BLaER1 (cell line): ENCODE data around the gene FNTB.

Source experiments
- H3K27ac ChIP-seq: shearing (Covaris generic); formaldehyde crosslinking; 2 replicates; pipeline ENCODE4 v1.8.1; 2022
- H3K27me3 ChIP-seq: shearing (Covaris generic); formaldehyde crosslinking; 2 replicates; pipeline ENCODE4 v1.8.1; 2022
- H3K36me3 ChIP-seq: shearing (Covaris generic); formaldehyde crosslinking; 2 replicates; pipeline ENCODE4 v1.8.1; 2022
- H3K4me1 ChIP-seq: shearing (Covaris generic); formaldehyde crosslinking; 2 replicates; pipeline ENCODE4 v1.8.1; 2022
- H3K4me2 ChIP-seq: shearing (Covaris generic); formaldehyde crosslinking; 2 replicates; pipeline ENCODE4 v1.8.1; 2022
- H3K4me3 ChIP-seq: shearing (Covaris generic); formaldehyde crosslinking; 2 replicates; pipeline ENCODE4 v1.8.1; 2022
- H3K9ac ChIP-seq: shearing (Covaris generic); formaldehyde crosslinking; 2 replicates; pipeline ENCODE4 v1.8.1; 2022
- H3K9me3 ChIP-seq: shearing (Covaris generic); formaldehyde crosslinking; 2 replicates; pipeline ENCODE4 v1.8.1; 2022
- H4K20me1 ChIP-seq: shearing (Covaris generic); formaldehyde crosslinking; 2 replicates; pipeline ENCODE4 v1.8.1; 2022
- Cebpa-rat ChIP-seq: shearing (Covaris generic); IDR thresholded peaks from 2 replicates; pipeline ENCODE4 v1.8.1; 2022

The FNTB gene

DNA sequence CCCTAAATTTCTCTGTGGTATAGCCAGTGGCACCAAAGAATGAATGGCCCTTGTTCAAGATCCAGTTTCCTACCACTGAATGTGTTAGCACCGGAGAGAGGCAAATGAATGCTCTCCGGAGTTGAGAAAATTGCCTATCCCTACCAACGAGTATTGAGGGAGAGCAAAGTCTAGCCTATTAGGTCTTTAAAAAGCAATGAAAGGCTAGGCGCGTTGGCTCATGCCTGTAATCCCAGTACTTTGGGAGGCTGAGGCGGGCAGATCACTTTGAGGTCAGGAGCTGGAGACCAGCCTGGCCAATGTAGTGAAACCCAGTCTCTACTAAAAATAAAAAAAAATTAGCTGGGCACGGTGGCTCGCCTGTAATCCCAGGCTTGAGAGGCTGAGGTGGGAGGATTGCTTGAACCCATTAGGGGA lies 13.7 kb upstream of the FNTB start:
- Histone ChIP-seq H3K4me2 (peak overlapping the region; percentile 97), H3K36me3 (no peaks in the 10 kb centered on the region), H3K4me3 (no peak overlapping the region), H3K4me1 (peaks cover 41% of the 10 kb centered on the region), H3K9ac (no peak overlapping the region), H3K9me3 (no peaks in the 10 kb centered on the region), H3K27me3 (no peaks in the 10 kb centered on the region), H4K20me1 (peaks cover 9% of the 10 kb centered on the region; the same call in 1 of the 2 replicates), H3K27ac (no peak overlapping the region)
- no peak for TF ChIP-seq Cebpa-rat

DNA sequence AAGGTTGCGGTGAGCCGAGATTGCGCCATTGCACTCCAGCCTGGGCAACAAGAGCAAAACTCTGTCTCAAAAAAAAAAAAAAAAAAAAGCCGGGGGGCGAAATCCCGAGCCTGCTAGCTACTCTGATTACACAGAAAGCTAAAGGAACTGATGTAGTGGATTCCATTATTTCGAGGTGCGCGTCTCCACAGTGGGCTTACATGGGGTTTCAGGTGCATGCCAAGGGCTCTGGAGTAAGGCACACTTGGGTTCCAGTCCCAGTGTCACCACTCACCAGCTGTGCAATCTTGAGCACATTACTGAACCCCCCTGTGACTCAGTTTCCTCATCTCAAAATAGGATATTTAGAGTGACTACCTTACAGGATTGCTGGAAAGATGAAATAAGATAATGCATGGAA lies 12.9 kb upstream of the FNTB start:
- H3K27me3 ChIP-seq = no peaks in the 10 kb centered on the region
- no peaks in the 10 kb centered on the region for H3K9me3 ChIP-seq
- H4K20me1 ChIP-seq = peaks cover 9% of the 10 kb centered on the region; the same call in 1 of the 2 replicates
- H3K4me3 ChIP-seq = no peak overlapping the region
- H3K4me1 ChIP-seq = peaks cover 33% of the 10 kb centered on the region
- TF ChIP-seq Cebpa-rat = no peak
- no peak overlapping the region for H3K27ac ChIP-seq
- H3K9ac ChIP-seq = no peak overlapping the region
- no peaks in the 10 kb centered on the region for H3K36me3 ChIP-seq
- no peak overlapping the region for H3K4me2 ChIP-seq

DNA sequence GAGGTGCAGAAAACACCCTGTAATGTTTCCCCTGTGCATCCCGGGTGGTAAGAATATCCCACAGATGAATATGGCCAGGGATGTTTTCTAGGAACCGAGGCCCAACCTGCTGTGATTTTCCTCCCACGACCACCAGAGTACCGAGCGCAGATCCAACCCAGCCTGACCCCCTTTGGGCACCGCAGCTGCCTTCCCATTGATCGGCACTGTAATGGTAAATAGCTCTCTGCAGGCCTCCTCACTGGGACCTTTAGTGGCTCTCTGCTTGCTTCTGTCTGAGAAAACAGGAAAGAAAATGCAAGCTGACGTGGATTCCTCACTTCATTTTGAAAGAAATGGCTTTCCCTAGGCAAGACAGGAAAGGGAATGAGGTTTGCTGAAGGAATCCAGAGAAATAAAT lies 12.1 kb upstream of the FNTB start:
- Histone ChIP-seq H3K4me3 (no peak overlapping the region), H4K20me1 (peaks cover 9% of the 10 kb centered on the region; the same call in 1 of the 2 replicates), H3K27me3 (no peaks in the 10 kb centered on the region), H3K4me2 (no peak overlapping the region), H3K9ac (no peak overlapping the region), H3K36me3 (no peaks in the 10 kb centered on the region), H3K9me3 (no peaks in the 10 kb centered on the region), H3K4me1 (peaks cover 26% of the 10 kb centered on the region), H3K27ac (no peak overlapping the region)
- no peak for TF ChIP-seq Cebpa-rat

DNA sequence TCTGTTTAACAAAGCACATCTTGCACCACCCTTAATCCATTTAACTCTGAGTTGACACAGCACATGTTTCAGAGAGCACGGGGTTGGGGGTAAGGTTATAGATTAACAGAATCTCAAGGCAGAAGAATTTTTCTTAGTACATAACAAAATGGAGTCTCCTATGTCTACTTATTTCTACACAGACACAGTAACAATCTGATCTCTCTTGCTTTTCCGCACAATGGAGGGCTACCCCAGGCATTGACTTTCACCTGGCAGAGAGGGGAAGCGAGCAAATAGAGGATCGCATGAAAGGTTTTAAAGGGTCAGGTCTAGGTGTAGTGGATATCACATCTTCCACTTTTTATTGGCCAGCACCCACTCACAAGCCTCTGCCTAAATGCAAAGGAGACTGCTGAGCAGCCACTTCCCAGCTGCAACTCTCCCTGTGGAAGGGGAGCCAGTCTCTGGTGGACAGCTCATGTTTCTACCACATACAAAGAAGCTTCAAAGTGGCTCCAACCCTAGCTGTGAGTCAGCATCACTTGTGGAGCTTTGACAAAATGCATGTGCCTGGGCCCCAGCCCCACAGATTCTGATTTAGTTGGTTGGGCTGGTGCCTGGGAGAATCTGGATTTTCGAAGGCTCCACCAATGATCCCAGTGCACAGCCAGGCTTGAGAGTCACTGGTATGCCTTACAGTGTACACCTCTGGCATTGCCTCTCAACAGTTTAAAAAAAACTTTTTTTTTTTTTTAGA lies 7.2 kb upstream of the FNTB start:
- no peak overlapping the region for H3K4me2 ChIP-seq
- no peak overlapping the region for H3K9ac ChIP-seq

DNA sequence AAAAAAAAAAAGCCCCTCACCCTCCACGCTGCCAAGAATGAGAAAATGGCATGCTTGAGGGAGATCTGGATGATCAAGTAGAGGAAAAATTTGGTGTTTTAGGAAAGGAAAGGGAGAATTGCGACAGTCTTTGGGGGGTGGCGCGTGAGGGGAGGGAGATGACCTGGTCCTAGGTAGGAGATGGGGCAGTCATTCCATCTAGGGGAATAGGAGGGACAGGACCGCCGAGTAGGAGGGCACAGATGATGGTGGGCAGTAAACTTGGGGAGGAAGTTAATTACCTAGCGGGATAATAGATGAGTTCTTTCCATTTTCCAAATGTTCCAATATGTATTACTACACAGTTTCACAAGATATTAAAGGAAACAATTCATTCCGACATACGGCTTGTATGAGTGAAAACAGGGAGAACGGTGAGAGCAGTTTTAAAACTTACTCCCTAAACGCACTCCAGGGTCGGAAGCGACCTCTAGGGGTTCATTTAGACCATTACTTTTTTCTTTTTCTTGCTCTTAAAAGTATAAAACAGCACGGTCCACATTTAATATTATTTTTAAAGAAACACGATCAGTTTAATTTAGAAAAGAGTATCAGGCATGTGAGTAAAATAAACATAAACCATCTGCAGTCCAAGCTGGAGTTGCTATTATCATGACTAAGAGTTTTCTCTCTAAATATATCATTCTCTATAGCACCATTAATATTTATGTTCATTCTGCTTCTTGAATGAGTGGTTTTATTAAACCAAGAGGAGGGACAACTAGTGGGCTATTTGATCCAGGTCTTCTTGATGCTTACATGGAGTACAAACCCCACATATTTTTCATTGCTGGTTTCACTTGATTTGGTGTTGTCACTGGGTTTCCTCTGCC lies 3.0 kb upstream of the FNTB start:
- Histone ChIP-seq H3K4me1 (peaks cover 19% of the 10 kb centered on the region), H3K36me3 (no peaks in the 10 kb centered on the region), H3K27me3 (no peaks in the 10 kb centered on the region), H3K4me3 (no peak overlapping the region), H3K27ac (no peak overlapping the region), H3K9me3 (no peaks in the 10 kb centered on the region), H4K20me1 (no peaks in the 10 kb centered on the region), H3K9ac (no peak overlapping the region), H3K4me2 (no peak overlapping the region)
- TF ChIP-seq Cebpa-rat = no peak

More for the DNA sequence above, 7.2 kb upstream of the FNTB start:
- H3K4me3 ChIP-seq = no peak overlapping the region
- no peaks in the 10 kb centered on the region for H3K36me3 ChIP-seq
- no peaks in the 10 kb centered on the region for H4K20me1 ChIP-seq
- H3K9me3 ChIP-seq = no peaks in the 10 kb centered on the region
- H3K27ac ChIP-seq = no peak overlapping the region
- TF ChIP-seq Cebpa-rat = no peak
- H3K27me3 ChIP-seq = no peaks in the 10 kb centered on the region
- no peaks in the 10 kb centered on the region for H3K4me1 ChIP-seq

DNA sequence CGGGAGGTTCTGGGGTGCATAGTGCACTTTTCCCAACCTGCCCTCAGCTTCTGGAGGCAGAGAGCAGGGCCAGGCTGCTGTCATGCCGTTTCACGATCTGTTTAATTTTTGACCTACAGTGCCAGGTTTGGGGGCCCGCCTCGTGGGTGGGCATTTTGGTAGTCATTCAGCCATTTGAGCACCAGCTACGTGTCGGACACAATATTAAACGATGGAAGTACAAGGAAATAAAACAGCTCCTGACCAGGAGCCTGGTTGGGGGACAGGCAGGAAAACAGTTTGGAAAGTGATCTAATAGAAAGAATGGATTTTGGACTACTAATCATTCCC lies 708 bp downstream of the FNTB start:
- Histone ChIP-seq H3K36me3 (peaks cover under 1% of the 10 kb centered on the region; the same call in 1 of the 2 replicates), H3K27ac (peak overlapping the region; percentile 75)
- no peak for TF ChIP-seq Cebpa-rat

DNA sequence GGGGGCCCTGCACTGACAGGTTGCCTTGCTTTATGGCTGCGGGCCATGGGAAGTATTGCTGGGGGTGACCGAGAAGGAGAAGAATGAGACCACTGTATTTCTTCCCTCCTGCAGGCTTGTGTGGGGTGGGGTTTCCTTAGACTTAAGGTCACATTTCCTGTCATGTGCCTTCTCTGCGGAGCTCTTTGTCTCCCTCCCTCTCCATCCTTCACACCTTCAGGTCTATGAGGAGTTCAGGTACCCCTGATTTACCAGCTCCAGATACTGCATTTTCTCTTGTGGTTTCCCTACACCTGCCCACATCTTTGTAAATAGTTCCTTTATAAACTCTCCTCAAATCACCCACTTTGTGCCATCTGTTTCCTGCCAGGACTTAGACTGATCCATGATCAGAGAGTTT lies 3.6 kb downstream of the FNTB start:
- peaks cover 6% of the 10 kb centered on the region for H3K36me3 ChIP-seq
- no peaks in the 10 kb centered on the region for H3K9me3 ChIP-seq
- peaks cover 40% of the 10 kb centered on the region for H3K4me1 ChIP-seq
- no peak for TF ChIP-seq Cebpa-rat
- no peak overlapping the region for H3K4me3 ChIP-seq
- H3K9ac ChIP-seq = no peak overlapping the region
- H3K27me3 ChIP-seq = no peaks in the 10 kb centered on the region
- H3K4me2 ChIP-seq = peak overlapping the region; percentile 65
- no peak overlapping the region for H3K27ac ChIP-seq
- no peaks in the 10 kb centered on the region for H4K20me1 ChIP-seq

More for the DNA sequence above, 708 bp downstream of the FNTB start:
- H3K4me3 ChIP-seq = peak overlapping the region; percentile 86
- H4K20me1 ChIP-seq = no peaks in the 10 kb centered on the region
- H3K4me1 ChIP-seq = peaks cover 40% of the 10 kb centered on the region
- no peaks in the 10 kb centered on the region for H3K27me3 ChIP-seq
- no peaks in the 10 kb centered on the region for H3K9me3 ChIP-seq
- H3K4me2 ChIP-seq = peak overlapping the region; percentile 88
- peak overlapping the region; percentile 83 for H3K9ac ChIP-seq

DNA sequence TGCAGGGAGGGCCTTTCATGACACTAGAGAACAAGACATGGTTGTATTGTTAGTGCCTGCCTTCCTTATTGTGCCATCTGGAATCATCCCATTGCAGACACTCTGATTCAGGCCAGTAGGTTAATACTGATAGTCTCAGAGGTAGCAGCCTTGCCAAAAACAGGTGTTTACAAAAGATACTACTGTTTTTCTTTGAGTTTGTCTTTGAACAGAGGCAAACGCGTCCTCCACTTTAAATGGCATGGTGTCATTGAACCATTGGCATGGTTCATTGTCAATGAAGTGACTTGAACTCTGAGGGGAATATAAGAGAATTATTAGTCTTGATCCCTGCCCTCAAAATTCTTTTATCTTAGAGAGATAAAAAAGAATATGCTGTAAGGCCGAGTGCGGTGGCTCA lies 4.2 kb downstream of the FNTB start:
- Histone ChIP-seq H3K4me1 (peaks cover 39% of the 10 kb centered on the region), H3K4me2 (no peak overlapping the region)

DNA sequence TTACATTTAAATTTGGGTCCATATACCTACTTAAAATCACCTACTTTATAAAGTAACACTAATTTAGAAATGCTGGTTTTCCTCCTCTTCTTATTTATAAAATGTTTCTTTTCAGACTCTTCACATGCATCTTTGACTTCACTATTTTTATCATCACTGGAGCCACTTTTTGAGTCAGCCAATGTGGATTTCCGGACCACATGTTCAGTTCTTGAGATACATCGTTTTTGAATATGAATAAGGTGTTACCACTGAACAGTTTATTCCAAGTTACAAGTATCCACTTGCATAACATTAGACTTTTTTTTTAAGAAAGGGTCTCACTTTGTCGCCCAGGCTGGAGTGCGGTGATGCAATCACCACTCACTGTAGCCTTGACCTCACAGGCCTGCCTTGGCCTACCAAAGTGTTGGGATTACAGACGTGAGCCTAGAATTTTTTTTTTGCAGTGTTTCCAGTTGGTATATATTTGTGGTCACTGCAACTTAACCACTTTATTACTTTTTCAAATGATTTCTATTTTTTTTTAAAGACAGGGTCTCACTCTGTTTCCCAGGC lies 5.7 kb downstream of the FNTB start:
- no peak for TF ChIP-seq Cebpa-rat
- Histone ChIP-seq H4K20me1 (peaks cover 5% of the 10 kb centered on the region; the same call in 1 of the 2 replicates), H3K4me3 (no peak overlapping the region), H3K4me2 (no peak overlapping the region), H3K27ac (no peak overlapping the region), H3K36me3 (peaks cover 8% of the 10 kb centered on the region), H3K9me3 (no peaks in the 10 kb centered on the region), H3K9ac (no peak overlapping the region), H3K27me3 (no peaks in the 10 kb centered on the region), H3K4me1 (peaks cover 34% of the 10 kb centered on the region)

More for the DNA sequence above, 4.2 kb downstream of the FNTB start:
- no peak for TF ChIP-seq Cebpa-rat
- H4K20me1 ChIP-seq = no peaks in the 10 kb centered on the region
- H3K9me3 ChIP-seq = no peaks in the 10 kb centered on the region
- no peak overlapping the region for H3K4me3 ChIP-seq
- no peak overlapping the region for H3K27ac ChIP-seq
- no peaks in the 10 kb centered on the region for H3K27me3 ChIP-seq
- no peak overlapping the region for H3K9ac ChIP-seq
- H3K36me3 ChIP-seq = peaks cover 6% of the 10 kb centered on the region
